IPS DF 19.7 (cell line): ENCODE measurements around the gene GP1BB.

Source experiments
- DNase-seq: peaks from one replicate; pipeline ENCODE4 v3.0.0-alpha.2; 2013; ENCODE audit warnings: low read depth, low spot score

GP1BB gene

DNA sequence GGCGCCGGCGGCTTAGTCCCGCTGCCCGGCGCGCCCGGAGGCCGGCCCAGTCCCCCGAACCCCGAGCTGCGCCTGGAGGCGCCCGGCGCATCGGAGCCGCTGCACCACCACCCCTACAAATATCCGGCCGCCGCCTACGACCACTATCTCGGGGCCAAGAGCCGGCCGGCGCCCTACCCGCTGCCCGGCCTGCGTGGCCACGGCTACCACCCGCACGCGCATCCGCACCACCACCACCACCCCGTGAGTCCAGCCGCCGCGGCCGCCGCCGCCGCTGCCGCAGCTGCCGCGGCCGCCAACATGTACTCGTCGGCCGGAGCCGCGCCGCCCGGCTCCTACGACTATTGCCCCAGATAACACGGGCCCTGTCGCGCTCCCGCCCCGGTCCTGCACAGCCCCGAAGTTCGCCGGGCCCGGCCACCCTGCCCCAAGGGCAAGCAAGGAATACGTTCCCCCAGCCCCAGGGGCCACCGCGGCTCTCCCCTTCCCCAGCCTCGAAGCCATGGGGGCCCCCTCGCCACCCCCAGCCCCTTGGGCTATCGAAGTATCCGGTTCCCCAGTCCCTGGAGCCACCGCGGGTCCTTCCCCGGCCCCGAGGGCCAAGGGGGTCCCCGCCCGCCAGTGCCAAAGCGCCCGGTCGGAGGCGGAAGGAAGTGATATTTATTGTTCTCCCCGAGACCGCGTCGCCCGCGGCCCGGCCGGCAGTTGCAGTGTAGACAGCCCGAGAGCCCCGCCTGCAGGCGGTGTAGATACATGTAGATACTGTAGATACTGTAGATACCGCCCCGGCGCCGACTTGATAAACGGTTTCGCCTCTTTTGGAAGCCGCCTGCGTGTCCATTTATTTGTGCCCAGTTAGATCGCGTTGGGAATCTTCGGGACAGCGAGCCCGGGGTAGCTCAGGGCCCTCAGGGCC is 43.4 kb downstream of the GP1BB start:
- no peak for DNase-seq

GRCh38 chr22:19767427-19768341 is 44.3 kb downstream of the GP1BB start:
- DNase-seq: no peak

DNA sequence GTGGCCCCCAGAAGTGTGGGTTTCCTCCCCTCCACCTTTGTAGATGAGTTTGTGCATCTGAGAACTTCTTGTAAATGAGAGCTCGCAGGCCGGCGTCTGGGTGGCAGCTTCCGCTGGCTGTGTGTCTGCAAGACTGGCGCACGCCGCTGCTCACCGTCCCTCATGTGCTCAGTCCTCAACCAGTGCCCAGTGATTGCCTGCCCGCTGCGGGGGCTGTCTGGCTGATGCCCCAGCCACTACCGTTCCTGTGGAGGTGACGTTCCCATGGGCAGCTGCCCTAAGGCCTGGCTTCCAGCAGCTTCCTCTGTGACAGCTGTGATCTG is 46.0 kb downstream of the GP1BB start:
- no peak for DNase-seq

GRCh38 chr22:19770349-19771220 is 47.2 kb downstream of the GP1BB start:
- no peak for DNase-seq

DNA sequence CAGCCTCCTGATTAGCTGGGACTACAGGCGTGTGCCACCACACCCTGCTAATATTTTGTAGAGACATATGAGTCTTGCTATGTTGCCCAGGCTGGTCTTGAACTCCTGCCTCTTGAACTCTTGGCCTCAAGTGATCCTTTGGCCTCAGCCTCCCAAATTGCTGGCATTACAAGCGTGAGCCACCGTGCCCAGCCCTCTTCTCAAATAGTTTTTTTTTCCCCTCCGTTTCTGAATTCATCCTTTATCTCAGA is 49.0 kb downstream of the GP1BB start:
- no peak for DNase-seq

DNA sequence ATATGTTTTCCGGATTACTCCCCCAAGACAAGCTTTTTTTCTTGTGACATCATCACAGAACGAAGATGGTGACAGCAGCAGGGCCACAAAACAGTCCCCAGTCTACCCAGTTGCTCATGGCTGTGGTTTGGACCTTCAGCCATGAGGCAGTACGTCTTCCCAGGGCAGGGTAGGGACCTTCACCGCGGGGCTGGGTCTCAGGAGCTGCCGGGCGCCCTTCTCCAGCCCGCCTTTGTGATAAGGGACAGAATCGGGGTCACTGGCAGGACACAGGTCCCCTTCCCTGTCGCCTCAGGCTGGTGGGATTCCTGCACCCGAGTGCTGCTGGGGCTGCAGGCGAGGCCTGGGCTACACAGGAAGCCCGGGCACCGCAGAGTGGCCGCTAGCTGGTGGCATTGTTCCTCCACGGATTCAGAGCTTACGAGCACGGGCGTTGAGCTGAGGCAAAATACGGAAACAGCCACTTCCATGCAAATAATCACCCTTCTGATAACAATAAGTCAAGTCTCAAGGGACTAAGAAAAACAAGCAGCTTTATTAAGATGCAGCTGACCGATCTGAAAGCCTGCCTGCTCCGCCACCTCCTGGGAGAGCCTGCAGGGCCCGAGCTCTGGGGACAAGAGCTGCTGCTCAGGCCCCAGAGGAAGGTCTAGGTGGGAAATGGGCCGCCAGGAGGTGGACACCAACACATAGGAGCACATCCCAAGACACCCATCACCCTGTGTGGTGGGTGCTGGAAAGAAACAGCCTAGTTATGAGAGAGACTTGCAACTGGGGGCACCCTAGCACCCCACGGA is 49.5 kb downstream of the GP1BB start:
- DNase-seq: no peak

GRCh38 chr22:19773470-19774040 is 50.2 kb downstream of the GP1BB start:
- no peak for DNase-seq
